ENCODE measurements around the gene NPPC.

DNA sequence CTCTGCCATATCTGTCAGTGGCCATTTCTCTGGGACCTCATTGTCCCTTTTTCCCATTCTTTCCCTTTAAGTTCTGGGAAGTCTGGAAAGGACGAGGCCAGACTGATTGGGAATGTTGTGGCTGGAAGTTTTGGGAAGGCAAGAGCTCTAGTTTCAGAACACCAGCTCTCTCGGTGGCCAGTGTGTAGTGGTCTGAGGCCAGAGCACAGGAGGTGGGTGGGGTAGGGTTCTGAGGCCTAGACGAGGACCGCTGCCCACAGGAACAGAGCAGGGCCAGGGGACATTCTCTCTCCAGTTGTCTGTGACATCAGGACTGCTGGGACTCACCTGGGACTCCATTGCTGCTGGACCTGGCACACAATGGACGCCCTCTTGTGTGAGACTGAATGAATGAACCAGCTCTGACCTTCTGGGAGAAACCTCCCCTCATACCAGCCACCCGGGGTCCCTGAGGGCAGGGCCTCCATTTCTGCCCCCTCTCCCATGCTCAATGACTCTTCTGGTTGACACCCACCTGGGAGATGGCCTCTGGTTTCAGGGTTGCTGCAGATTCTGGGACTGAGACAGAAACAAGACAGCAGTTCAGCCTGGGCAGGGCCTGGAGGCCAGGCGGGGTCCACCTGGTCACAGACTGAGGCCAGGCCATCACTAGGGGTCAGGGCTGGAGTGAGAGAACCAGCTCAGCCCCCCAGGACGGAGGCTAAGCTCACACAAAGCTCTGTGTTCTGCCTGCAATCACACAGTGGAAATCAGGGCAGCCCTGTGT, 8.4 kb upstream of the NPPC start:
- TF ChIP-seq EZH2 (IDR thresholded peaks at IDR 0.05; ENCODE audit: insufficient read depth, poor library complexity, severe bottlenecking) (no peak), EZH2phosphoT487 (IDR thresholded peaks at IDR 0.05; ENCODE audit: insufficient read depth, low read depth) (no peak)

Data from GM23248 (cell line).